CD4-positive, alpha-beta T cell (primary cell): Measurements from ENCODE around the gene TBL1X. TPM values are rescaled to one million over a fixed set of nuclear protein-coding genes. Genes with fewer than 3 reads are reported as not detected.

Experiments used
- ATAC-seq: fragments of 200-7000 bp; cut with Tn5 transposase; one replicate; pipeline ENCODE4 v1.10.0; 2022; ENCODE audit warnings: mild to moderate bottlenecking; ENCODE audit not compliant: poor library complexity
- CTCF ChIA-PET: fragments of 350-600 bp; sonication (Branson Sonifier 250); formaldehyde crosslinking; loops from one replicate; lab custom pipeline; 2021; ENCODE audit warnings: antibody characterized with exemption, inconsistent platforms; lab: Charles Lee
- POLR2A ChIA-PET: fragments of 350-600 bp; sonication (Branson Sonifier 250); formaldehyde crosslinking; loops from one replicate; lab custom pipeline; 2021; ENCODE audit warnings: antibody characterized with exemption, inconsistent platforms; lab: Charles Lee
- DNase-seq, 14 experiments: peaks; one replicate each; pipeline ENCODE4 v3.0.0-alpha.2; 2013 to 2020; ENCODE audit warnings: mixed read lengths in 2 of 14
- H3K27ac ChIP-seq, 2 donors: one replicate each; pipeline versions ENCODE4 v1.5.1 to v1.7.0; 2013; ENCODE audit warnings: low read length in 2 of 2, low read depth in 1 of 2, mild to moderate bottlenecking in 1 of 2
- H3K27me3 ChIP-seq, 2 experiments: 1 replicate in 1 of 2; 2 replicates in 1 of 2; pipeline versions ENCODE4 v1.6.1 to v1.7.0; 2013; ENCODE audit warnings: low read length in 2 of 2, control low read depth in 1 of 2, mild to moderate bottlenecking in 1 of 2, moderate library complexity in 1 of 2; ENCODE audit not compliant: insufficient read depth in 2 of 2, control insufficient read depth in 1 of 2
- H3K36me3 ChIP-seq: one replicate; pipeline ENCODE4 v1.6.1; 2013; ENCODE audit warnings: low read length, control low read depth; ENCODE audit not compliant: insufficient read depth
- H3K4me1 ChIP-seq: one replicate; pipeline ENCODE4 v1.6.1; 2013; ENCODE audit warnings: low read length, control low read depth; ENCODE audit not compliant: insufficient read depth
- H3K4me3 ChIP-seq: one replicate; pipeline ENCODE4 v1.5.1; 2013; ENCODE audit warnings: mild to moderate bottlenecking, low read length, moderate library complexity
- H3K9me3 ChIP-seq, 2 experiments: 1 replicate in 1 of 2; 2 replicates in 1 of 2; pipeline versions ENCODE4 v1.6.1 to v1.7.0; 2013; ENCODE audit warnings: low read length in 2 of 2, mild to moderate bottlenecking in 2 of 2, control low read depth in 1 of 2, moderate library complexity in 1 of 2; ENCODE audit not compliant: control insufficient read depth in 1 of 2, insufficient read depth in 1 of 2
- H3K27ac Mint-ChIP-seq: one replicate; pipeline ENCODE4 v1.8.0; 2020; ENCODE audit warnings: mixed read lengths
- H3K27me3 Mint-ChIP-seq: one replicate; pipeline ENCODE4 v1.8.0; 2021; ENCODE audit warnings: mixed read lengths
- H3K36me3 Mint-ChIP-seq: one replicate; pipeline ENCODE4 v1.8.0; 2021; ENCODE audit warnings: low read depth, mixed read lengths
- H3K4me1 Mint-ChIP-seq: one replicate; pipeline ENCODE4 v1.8.0; 2021; ENCODE audit warnings: low read depth, mixed read lengths
- H3K4me3 Mint-ChIP-seq: one replicate; pipeline ENCODE4 v1.8.0; 2020; ENCODE audit warnings: mild to moderate bottlenecking, mixed read lengths
- H3K9me3 Mint-ChIP-seq: one replicate; pipeline ENCODE4 v1.8.0; 2020; ENCODE audit warnings: mixed read lengths
- CTCF ChIP-seq: fragments of 200-600 bp; IDR thresholded peaks from one replicate; pipeline ENCODE4 v1.8.0; 2022; ENCODE audit warnings: antibody characterized with exemption, mild to moderate bottlenecking
- intact Hi-C, 2 experiments: fragments of 100-400 bp; cut with DNase I in 1 of 2; cut with micrococcal nuclease in 1 of 2; formaldehyde crosslinking; loops; one replicate each; pipeline versions ENCODE4 v1.15.1 to v1.9.0; 2023 to 2025; cut with DNase I, micrococcal nuclease
- total RNA-seq, 174 experiments: library from RNA in 2 of 174; stranded (reverse) in 2 of 174; gene quantifications; one replicate each; pipeline ENCODE4 v1.2.3 and lab custom pipeline; 2021 to 2026

TBL1X gene
- total RNA-seq, 2 experiments from 2014 or later = 17.4 to 19.2 TPM

GRCh38 chrX:9698576-9698975 lies 233.7 kb downstream of the TBL1X start:
- POLR2A ChIA-PET = no interaction called here
- no peak overlapping the region for H3K27ac Mint-ChIP-seq
- H3K36me3 Mint-ChIP-seq = peaks cover 66% of the 10 kb centered on the region

GRCh38 chrX:9700555-9700954 lies 235.7 kb downstream of the TBL1X start:
- no peak for TF ChIP-seq CTCF
- H3K36me3 ChIP-seq = peaks cover 13% of the 10 kb centered on the region
- peaks cover 0 to 10% of the 10 kb centered on the region in 2 experiments for H3K9me3 ChIP-seq
- CTCF ChIA-PET = no interaction called here
- no peaks in the 10 kb centered on the region for H3K27me3 Mint-ChIP-seq
- H3K4me1 Mint-ChIP-seq = no peaks in the 10 kb centered on the region
- POLR2A ChIA-PET = no interaction called here
- H3K4me3 Mint-ChIP-seq = no peak overlapping the region
- H3K27ac Mint-ChIP-seq = no peak overlapping the region
- DNase-seq (no peak), ATAC-seq (no peak)
- H3K4me1 ChIP-seq = no peaks in the 10 kb centered on the region
- intact Hi-C loops = loop anchor here in 1 of 2 experiments (10.0 kb wide), 3 partner anchors 406 to 1706 kb away; no protein-coding TSS in a partner anchor
- no peak overlapping the region for H3K4me3 ChIP-seq
- no peaks in the 10 kb centered on the region for H3K9me3 Mint-ChIP-seq
- H3K36me3 Mint-ChIP-seq = peaks cover 72% of the 10 kb centered on the region
- H3K27me3 ChIP-seq = no peaks in the 10 kb centered on the region
- no peak overlapping the region for H3K27ac ChIP-seq

More at GRCh38 chrX:9698576-9698975, 233.7 kb downstream of the TBL1X start:
- intact Hi-C loops = no loop called here
- H3K4me3 ChIP-seq = no peak overlapping the region
- DNase-seq (no peak), ATAC-seq (no peak)
- no peaks in the 10 kb centered on the region for H3K27me3 ChIP-seq
- Mint-ChIP-seq H3K9me3 (no peaks in the 10 kb centered on the region), H3K4me3 (no peak overlapping the region), H3K4me1 (no peaks in the 10 kb centered on the region), H3K27me3 (no peaks in the 10 kb centered on the region)
- no peaks in the 10 kb centered on the region for H3K9me3 ChIP-seq
- TF ChIP-seq CTCF = no peak
- H3K27ac ChIP-seq = no peak overlapping the region
- CTCF ChIA-PET = no interaction called here
- peaks cover 14% of the 10 kb centered on the region for H3K36me3 ChIP-seq
- no peaks in the 10 kb centered on the region for H3K4me1 ChIP-seq

GRCh38 chrX:9701790-9702189 lies 236.9 kb downstream of the TBL1X start:
- Mint-ChIP-seq H3K27ac (no peak overlapping the region), H3K9me3 (no peaks in the 10 kb centered on the region), H3K36me3 (peaks cover 61% of the 10 kb centered on the region), H3K27me3 (no peaks in the 10 kb centered on the region), H3K4me1 (no peaks in the 10 kb centered on the region), H3K4me3 (no peak overlapping the region)
- no peak for TF ChIP-seq CTCF
- H3K4me3 ChIP-seq = no peak overlapping the region
- POLR2A ChIA-PET = no interaction called here
- no peak overlapping the region for H3K27ac ChIP-seq
- intact Hi-C loops = loop anchor here in 1 of 2 experiments (10.0 kb wide), 3 partner anchors 407 to 1707 kb away; no protein-coding TSS in a partner anchor
- no peaks in the 10 kb centered on the region for H3K4me1 ChIP-seq
- no peaks in the 10 kb centered on the region for H3K27me3 ChIP-seq
- no peak for DNase-seq
- H3K9me3 ChIP-seq = peaks cover 0 to 10% of the 10 kb centered on the region in 2 experiments
- CTCF ChIA-PET = interaction anchor here (0.7 to 0.9 kb wide), 3 partner anchors 26 to 587 kb away, joined by 3 to 4 read pairs (median 3); no protein-coding TSS in a partner anchor
- no peak for ATAC-seq
- peaks cover 15% of the 10 kb centered on the region for H3K36me3 ChIP-seq
